CD4-positive, alpha-beta T cell treated with Interleukin-1 beta for 1 hour (primary cell): ENCODE data around the gene NPEPL1.
"Not testable (repeated sequence)": the region's sequence is repeated elsewhere in the genome, so short reads cannot be mapped to it uniquely, and the experiment has no call there.

Source experiments
- DNase-seq, 2 donors: peaks; one replicate each; pipeline ENCODE4 v3.0.0-alpha.2; 2020 to 2022

Gene NPEPL1

GRCh38 chr20:58743929-58744534 lies 51.4 kb downstream of the NPEPL1 start:
- no peak for DNase-seq

GRCh38 chr20:58744836-58745235 lies 52.2 kb downstream of the NPEPL1 start:
- no peak for DNase-seq

GRCh38 chr20:58745391-58745790 lies 52.8 kb downstream of the NPEPL1 start:
- DNase-seq, result no peak

- DNase-seq, result no peak
These were observed 54.0 kb downstream of the NPEPL1 start for GRCh38 chr20:58746620-58747019.

GRCh38 chr20:58747211-58747610 lies 54.6 kb downstream of the NPEPL1 start:
- no peak for DNase-seq

GRCh38 chr20:58748618-58749017 lies 56.0 kb downstream of the NPEPL1 start:
- DNase-seq, result no peak

DNA sequence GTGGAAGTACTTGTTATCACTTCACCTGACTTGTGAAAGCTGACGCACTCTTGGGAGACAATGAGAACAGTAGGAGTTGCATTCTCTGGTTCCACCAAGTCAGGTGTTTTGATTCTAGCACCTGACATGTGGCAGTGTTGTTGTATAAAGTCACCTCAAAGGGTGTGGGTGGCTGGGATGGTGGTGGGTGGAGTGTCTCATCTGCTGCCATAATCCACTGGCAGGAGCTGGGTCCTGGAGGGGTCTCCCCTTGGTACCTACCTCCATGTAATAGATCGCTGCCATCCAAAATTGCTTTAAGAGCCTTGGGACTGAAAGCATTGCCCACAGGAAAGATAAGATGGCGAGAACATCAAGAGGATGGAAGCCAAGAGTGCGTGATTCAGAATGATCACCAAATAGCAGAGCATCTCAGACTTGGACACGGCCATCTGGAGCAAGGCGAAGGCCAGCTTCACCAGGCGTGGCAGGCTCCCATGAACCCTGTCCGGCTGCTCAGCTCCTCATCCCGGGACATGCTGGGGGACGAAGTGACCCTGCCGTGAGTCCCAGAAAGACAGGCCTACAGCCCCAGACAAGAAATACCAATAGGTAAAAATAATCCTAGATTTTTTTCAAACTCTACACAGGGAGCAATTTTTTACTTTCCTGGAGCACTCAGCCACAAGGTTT lies 56.6 kb downstream of the NPEPL1 start:
- DNase-seq, result no peak

- DNase-seq, result no peak
These were observed 57.4 kb downstream of the NPEPL1 start for GRCh38 chr20:58749979-58750378.

GRCh38 chr20:58750706-58751105 lies 58.1 kb downstream of the NPEPL1 start:
- not testable (repeated sequence) for DNase-seq

GRCh38 chr20:58751979-58752378 lies 59.4 kb downstream of the NPEPL1 start:
- no peak for DNase-seq

- DNase-seq, result no peak
These were observed 60.0 kb downstream of the NPEPL1 start for GRCh38 chr20:58752565-58752964.

DNA sequence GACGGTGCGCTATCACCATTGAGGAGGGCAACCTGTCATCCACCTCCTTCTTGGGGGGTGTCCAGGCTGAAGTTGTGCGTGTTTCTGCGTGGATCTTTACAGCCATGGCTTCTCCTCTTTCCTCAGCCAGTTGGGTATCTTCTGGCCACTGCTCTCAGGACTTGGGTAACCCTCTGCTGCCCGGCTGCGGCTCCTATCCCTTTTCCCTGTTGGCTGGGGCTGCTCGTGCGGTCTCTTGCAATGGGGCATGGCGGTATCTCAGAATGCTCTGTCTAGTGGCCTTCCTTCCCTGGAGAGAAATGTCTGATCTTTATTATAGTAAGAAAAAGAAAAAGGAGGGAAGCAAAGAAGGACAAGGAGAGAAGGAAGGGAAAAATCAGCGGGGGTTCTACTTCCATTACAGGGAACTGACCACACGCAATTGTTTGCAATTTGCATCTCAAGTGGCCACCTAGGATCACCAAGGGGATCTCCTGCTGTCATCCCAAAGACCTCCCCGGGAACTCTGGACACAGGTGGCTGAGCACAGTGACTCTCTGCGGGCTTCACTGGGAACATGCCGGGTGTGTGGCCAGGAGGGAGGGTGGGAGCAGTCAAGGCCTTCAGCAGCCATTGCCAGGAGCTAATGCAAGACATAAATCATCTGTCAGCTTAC lies 60.8 kb downstream of the NPEPL1 start:
- DNase-seq, result no peak

DNA sequence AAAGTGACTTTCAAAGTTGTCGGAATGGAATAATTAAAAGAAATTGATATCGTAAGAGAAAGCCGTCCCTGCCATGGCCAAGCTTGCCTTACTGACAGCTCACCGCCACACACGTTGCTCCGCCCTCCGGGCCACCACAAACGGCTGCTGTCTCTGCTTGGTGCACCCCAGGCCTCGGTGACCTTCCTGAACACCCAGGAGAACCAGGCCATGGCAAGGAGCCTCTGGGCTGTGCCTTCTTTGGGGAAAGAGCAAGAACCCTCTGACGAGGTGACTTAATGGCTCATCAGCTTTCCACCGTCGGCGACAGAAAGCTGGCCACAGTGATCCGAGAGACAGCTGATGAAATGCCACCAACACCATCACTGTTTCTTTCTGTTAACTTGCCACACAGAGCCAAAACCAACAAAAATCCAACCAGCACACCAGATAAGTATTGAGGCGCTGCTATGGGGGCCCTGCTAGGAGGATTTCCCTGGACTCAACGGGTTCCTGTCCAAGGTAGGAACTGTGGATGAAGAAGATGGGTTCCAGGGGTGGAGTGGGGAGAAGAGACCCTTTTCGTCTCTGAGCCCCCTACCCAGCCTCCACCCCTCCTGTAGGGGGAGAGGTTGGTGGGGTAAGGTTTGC lies 61.4 kb downstream of the NPEPL1 start:
- no peak for DNase-seq

- no peak for DNase-seq
These were observed 62.0 kb downstream of the NPEPL1 start for GRCh38 chr20:58754584-58754983.

- DNase-seq, result no peak
These were observed 62.6 kb downstream of the NPEPL1 start for GRCh38 chr20:58755062-58755697.

GRCh38 chr20:58755766-58756449 lies 63.3 kb downstream of the NPEPL1 start:
- no peak for DNase-seq

GRCh38 chr20:58756450-58756775 lies 63.8 kb downstream of the NPEPL1 start:
- no peak for DNase-seq

DNA sequence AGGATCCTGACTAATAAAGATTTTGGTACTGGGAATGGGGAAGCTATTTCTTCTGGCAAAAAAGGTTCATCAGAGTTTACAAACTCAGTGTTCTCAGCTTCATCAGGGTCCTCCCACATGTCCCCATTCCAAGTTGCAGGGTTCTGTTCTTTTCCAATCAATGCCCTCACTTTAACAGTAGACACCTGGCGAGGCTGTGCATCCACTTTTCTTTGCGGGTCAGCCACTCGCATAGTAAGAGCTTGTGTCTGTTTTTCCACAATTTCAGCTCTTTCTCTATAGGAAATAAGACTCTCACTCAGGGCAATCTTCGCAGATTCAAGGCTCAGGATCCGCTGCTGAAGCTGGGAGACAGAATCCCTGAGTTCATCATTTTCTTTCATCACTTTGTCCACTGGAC lies 65.0 kb downstream of the NPEPL1 start:
- DNase-seq, result not testable (repeated sequence)

GRCh38 chr20:58759947-58760346 lies 67.3 kb downstream of the NPEPL1 start:
- no peak for DNase-seq

DNA sequence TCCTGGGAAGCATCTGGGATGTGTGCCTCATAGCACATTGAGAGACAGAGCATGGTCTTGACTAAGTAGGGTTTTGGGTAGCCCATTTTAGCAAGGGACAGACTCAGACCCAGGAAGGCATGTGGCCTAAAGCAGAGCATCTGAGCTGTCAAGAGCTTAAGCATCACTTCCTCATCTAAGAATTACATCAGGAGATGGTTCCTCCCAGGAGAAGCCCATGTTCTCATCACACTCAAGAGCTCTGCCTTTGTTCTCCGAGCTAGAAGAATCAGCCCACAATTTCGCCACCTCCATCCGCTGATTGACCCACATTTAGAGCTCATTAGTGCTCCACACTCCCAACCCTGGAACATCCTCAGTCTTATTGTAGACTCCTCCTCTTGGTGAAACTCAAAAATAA lies 68.3 kb downstream of the NPEPL1 start:
- no peak for DNase-seq

DNA sequence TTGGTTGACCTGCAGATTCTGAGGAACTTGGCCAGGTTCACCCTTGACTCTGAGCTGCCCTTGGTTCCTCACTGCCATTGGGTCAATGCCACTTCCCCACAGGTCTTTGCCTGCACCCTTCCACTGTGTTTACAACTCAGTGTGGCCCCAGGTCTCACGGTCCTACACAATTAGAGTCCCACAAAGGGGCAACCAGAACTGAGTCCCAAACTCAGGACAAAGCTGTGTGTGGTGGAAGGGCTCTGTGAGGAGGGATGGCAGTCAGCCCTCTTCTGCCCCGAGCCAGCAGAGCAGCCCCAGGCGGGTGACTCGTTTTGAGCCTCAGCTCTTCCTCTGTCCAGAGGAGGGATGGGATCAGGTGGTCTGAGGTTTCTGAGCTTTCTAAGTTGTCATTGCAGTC lies 69.5 kb downstream of the NPEPL1 start:
- DNase-seq, result no peak

GRCh38 chr20:58763076-58763475 lies 70.5 kb downstream of the NPEPL1 start:
- no peak for DNase-seq
